HG02840 (cell line): ENCODE measurements around the gene CREM.

Experiments used
- ATAC-seq: cut with Tn5 transposase; IDR thresholded peaks from one replicate; pipeline ENCODE4 v1.9.1; 2021; ENCODE audit warnings: mild to moderate bottlenecking, moderate library complexity, moderate number of reproducible peaks; ENCODE audit not compliant: unreplicated experiment, low FRiP score

The CREM gene

DNA sequence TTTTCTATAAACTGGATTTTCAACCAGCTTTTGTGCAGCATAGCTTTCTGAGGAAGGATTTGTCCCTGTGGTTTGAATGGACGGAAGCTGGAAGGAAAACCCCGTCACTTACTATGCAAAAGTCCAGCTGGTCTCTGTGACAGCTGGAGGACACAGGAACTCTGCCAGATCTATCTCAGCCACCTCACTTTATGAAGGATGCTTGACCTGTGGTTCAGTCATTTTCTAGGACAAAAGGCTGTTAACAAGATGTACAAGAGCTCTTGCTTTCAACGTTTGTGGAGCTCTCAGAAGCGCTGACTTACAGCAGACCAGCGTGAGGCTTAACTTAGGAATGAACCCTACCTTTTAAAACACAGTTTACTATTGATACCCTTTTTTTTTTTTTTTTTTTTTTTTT is 90.8 kb downstream of the CREM start:
- no peak for ATAC-seq

DNA sequence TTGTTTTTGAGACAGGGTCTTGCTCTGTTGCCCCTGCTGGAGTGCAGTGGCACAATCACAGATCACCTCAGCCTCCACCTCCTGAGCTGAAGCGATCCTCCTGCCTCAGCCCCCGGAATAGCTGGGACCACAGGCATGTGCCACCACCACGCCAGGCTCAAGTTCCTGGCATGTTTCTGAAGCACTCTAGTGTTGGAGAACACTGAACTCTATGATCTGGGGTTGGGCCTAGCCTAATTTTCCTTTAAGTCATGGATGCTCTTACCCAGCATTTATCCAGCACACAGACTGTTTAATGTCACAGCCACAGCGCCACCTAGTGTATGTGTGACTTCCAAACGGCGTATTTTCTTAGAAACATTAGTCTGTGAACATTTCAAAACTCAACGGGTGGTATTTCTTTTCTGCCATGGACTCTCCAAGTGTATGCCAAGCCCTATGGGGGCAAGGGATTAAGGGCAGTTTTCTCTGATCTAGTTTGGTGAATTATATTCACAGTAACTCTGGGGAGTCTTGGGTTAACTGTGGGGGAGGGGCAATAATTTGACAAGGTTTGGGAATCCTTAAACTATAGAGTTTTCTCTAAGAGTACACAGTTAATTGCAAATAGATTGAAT is 91.8 kb downstream of the CREM start:
- ATAC-seq: peak; percentile 76

DNA sequence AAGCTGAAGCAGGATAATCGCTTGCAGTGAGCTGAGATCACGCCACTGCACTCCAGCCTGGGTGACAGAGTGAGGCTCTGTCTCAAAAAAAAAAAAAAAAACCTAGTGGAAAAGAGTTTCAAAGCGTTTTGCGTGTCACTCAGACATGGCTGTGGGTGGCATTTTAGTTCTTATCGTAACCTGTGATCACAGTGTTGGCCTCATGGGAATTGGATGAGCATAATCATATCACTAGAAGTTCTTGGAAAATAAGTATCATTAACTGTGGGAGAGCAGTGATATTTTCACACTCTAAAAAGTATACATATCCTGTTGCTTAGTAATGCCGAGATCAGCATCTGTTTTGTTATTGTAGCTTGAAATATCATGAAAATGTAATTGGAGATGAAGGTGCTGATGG is 92.6 kb downstream of the CREM start:
- ATAC-seq: no peak

DNA sequence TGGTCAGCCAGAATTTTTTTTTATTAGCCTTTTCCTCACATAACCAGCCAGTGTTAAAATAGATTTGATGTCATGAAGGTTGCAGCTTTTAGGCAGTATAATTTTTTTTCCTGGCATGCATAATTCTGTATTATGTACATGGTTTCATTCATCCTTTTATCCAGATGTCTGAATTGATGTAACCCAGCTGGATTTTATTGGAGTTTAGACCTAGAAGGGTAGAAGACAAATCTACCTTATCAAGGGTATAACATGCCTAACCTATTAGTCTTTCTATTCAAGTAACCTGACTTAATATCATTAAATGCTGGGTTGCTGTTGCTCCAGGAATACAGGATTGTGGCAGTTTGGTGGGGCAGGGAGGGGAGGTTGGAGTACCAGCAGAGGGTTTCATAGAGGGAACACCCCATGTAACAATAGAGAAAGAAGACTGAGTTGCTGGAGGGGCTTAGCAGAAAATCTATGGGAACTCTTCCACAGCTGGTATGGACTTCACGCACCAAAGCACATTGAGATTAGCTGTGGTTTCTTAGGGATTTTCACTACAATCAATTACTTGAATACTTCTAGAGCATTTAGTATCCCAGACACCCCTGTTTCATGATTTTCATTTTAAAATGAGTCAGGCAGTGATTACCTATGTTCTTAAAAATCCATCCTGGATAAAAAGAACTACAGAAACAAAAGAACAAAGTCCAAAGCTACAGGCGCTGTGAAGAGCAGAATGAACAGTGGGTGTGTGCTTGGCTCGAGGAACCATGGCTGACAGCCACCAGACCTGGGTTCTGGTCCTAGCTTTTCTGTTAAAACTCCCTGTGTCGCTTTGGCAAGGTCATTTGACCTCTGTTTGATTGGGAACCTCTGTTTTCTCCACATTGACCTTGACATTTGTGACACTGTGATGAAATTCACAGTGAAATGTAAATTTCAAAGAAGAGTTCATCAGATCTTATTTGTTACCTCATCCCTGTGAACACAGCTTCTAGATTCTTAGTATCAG is 93.5 kb downstream of the CREM start:
- no peak for ATAC-seq

DNA sequence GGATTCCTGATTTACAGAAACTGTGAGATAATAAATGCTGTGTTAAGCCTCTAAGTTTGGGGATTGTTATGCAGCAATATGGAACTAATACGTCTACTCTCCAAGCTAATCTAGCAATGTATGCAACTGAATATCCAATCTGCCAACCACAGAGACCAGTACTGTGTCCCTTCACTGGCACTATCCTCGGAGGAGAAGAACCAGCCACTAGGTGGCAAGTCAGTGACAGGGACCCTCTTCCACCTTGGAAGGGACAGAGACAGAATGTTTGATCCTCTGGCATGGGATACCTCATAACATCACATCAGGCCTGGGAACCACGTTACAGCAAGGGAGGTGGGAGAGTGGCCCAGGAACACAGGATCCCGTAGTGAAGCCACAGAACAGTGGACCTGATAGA is 96.4 kb downstream of the CREM start:
- no peak for ATAC-seq

DNA sequence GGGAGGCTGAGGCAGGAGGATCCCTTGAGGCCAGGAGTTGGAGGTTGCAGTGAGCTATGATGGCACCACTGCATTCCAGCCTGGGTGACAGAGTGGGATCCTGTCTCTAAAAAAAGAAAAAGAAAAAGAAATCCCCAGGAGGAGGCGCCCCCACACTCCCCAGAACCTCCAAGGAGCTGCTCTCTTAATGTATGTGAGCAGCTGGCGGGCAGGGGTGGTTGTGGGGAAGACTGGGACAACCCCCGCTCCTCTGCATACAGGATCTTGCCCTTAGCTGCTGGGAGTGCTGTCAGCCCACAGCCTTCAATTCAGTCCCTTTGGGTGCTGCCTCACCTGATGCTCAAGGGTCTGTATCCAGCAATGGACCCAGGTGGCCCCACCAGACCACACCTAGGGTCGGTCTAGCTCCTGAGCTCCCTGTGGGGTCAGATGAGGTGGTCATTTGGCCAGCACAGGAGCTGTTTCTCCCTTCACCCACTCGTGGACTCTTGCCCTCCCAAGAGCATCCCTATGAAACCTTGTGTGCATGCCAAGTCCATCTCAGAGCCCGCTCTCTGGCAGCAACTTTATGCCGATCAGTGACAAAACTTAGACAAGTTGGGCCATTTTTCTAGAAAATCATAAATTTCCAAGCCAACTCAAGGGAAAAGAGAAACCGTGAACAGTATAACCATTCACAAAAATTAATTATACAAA is 97.5 kb downstream of the CREM start:
- no peak for ATAC-seq

DNA sequence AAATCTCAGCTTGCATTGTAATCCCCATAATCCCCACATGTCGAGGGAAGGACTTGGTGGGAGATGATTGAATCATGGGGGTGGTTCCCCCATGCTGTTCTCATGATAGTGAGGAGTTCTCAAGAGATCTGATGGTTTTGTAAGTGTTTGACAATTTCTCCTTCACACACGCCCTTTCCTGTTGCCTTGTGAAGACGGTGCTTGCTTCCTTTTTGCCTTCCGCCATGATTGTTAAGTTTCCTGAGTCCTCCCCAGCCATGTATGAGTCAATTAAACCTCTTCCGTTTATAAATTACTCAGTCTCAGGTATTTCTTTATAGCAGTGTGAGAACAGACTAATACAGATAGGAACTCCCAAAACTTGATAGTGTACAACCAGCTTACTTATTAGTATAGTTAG is 98.6 kb downstream of the CREM start:
- ATAC-seq: no peak

DNA sequence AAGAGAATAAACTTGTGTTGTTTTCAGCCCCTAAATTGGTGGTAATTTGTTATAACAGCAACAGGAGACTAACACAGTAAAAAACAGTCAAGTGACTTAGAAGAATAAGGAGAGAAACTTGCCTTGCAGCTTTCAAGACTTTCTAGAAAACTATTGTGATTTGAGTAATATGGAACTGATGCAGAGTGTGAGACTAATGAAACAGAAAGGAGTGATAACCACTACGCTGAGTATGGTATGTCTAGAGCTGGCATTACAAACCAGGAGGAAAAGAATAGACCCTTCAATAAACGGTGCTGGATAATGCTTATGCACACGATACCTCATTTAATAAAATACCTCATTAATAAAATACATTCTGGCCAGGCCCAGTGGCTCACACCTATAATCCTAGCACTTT is 99.9 kb downstream of the CREM start:
- ATAC-seq: no peak

DNA sequence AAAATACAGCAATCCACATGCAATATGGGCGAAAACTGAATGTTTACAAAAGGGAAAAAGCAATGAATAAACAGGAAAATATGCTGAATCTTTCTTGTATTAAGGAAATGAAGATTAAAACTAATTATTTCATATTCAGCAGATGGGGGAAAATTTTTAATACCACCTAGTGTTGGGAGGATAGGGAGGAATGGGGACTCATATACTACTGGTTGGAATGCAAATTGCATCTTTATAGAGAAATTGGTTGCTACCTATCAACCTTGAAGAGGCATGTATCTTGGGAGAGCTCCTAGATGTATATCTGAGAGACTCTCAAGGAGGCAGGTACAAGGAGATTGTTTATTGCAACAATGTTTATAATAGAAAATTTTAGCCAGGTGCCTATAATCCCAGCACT is 101.4 kb downstream of the CREM start:
- ATAC-seq: no peak

DNA sequence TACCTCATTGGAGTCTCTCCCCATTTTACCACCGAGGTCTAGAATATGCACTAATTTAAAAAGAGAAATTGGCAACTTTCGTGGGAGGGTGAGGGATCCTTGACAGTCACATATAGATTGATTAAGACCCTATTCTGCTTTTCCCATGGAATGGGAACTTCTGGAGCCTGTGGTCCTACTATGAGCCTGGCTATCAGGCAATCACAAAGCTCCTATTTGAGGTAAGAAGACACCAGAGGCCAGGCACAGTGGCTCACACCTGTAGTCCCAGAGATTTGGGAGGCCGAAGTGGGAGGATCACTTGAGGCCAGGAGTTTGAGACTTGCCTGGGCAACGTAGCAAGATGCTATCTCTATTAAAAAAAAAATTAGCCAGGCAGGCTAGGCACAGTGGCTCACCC is 105.0 kb downstream of the CREM start:
- no peak for ATAC-seq

DNA sequence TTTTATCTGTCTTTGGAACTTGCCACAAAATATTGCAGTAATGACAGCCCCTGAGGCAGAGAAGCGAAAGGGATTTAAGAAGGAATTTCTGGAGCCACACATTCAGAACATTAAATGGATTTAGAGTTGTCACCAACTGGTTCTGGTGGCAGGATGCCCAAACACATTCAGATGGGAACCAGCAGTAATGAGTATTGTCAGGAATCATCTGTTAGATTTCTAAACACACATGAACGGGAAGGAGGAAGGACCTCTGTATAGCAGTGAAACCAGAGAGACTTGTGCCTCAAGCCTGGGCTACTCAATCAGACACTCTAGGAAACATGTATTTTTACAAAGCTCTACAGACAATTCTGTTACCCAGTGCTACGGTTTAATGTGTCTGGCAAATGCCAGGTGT is 105.9 kb downstream of the CREM start:
- no peak for ATAC-seq

DNA sequence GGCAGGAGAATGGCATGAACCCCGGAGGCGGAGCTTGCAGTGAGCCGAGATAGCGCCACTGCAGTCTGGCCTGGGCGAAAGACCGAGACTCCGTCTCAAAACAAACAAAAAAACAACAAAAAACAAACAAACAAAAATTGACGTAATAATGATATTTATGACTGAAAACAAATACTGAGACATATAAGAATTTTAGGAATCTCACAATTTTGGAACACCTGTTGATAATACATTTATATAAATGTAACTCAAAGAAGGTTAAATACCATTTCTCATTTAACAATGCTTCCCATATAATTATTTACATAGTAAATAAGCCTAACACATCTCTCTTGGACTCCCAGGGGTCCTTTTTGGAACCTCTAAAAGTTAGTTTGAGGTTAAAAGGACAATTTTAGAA is 107.4 kb downstream of the CREM start:
- ATAC-seq: no peak

DNA sequence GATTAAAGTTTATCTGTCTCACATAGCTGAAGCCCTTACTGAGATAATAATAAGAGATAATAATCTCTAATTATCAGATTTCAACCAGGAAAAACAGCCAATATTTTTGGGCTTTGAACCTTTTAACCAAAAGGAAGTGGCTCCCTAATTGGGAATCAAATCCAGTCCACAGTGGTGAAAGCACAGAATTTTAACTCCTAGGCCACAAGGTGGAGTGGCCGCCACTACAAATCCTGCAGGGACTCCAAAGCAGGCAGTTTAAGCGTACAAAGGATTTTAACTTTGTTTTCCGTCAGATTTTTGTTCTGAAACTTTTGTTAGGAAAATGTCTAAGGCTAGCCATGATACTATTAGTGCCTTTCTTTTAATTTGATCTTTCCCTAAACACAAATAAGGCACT is 110.1 kb downstream of the CREM start:
- ATAC-seq: no peak

DNA sequence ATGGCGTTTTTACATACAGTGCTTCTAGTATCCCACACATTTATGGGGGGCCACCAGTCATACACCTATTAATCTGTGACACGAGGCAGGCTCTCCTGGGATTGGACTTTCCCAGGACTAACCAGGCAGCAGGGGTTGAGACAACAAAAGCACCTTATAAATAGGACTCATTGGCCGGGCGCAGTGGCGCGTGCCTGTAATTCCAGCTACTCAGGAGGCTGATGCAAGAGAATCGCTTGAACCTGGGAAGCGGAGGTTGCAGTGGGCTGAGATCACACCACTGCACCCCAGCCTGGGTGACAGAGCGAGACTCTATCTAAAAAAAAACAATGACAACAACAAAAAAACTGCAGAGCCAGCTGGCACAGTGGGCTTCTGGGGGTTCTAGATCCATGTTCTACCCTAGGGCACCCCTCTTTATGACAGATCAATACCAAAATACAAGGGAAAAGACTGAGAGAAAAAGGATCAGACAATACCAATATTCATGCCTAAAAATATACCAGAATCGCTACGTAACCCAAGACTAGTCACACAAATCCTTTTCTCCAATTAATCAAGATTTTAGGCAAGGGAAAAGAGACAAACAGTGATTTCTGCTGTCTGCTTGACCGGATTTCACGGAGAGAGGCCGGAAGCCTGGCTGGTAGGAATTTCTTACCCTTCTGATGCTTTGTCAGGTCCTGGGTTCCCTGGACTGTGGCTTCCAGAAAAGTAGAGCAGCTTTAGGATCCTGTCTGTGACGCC is 111.3 kb downstream of the CREM start:
- ATAC-seq: no peak

DNA sequence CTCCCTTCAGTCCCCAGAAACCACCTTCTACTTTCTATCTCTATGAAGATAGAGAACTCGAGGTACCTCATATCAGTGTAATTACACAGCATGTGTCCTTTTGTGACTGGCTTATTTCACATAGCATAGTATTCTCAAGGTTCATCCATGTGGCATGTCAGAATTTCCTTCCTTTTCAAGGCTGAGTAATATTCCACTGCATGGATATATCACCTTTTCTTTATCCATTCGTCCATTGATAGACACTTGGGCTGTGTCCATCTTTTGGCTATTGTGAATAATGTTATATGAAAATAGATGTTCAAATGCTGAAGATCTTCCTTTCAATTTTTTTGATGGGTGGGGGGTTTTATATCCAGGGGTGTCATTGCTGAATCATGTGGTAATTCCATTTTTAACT is 117.9 kb downstream of the CREM start:
- ATAC-seq: no peak

DNA sequence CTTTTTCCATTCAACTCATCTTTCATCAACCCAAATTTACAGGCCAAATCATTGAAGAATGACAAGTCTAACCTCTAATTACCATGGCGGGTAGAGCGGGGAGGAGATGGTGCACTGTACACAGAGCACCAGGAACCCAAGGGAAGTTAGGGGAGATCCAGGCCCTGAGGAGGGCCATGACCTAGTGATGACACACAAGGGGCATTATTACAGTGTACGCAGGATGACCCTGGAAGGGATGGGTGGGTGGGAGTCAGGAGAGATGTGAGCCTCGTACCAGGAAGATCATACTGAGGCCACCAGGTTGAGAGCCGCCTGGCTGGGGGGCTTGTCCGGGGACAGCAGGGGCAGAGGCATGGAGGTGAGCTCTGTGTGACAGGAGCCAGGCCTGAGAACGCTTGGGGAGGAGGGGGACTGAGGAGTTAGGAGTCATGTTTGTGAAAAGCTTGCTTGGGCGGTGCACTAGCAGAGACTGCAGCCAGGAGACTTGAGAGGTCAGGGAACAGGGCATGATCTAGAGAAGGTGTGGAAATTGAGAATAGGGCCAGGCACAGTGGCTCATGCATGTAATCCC is 120.2 kb downstream of the CREM start:
- no peak for ATAC-seq

DNA sequence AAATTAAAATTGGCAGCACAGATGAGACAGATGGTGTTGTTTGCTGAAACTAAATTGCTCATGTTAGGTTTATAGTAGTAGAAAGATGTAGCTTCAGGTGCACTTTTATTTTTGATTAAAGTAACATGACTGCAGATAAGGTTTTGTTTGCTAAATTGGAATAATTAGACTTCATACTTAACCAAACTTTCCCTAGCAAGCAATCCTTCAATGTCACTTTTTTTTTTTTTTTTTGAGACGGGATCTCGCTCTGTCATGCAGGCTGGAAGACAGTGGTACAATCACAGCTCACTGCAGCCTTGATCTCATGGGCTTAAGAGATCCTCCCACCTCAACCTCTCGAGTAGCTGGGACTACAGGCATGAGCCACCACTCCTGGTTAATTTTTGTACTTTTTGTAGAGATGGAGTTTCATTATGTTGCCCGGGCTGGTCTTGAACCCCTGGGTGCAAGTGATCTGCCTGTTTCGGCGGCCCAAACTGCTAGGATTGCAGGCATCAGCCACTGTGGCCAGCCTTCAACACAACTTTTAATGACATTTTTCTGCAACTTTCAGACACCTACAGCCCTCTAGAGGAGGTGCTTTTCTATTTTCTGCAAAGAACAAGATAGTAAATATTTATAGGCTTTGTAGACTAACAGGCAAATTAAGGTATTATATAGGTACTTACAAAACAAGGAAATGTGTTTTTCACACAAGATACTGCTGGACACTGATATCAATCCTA is 124.9 kb downstream of the CREM start:
- ATAC-seq: no peak

DNA sequence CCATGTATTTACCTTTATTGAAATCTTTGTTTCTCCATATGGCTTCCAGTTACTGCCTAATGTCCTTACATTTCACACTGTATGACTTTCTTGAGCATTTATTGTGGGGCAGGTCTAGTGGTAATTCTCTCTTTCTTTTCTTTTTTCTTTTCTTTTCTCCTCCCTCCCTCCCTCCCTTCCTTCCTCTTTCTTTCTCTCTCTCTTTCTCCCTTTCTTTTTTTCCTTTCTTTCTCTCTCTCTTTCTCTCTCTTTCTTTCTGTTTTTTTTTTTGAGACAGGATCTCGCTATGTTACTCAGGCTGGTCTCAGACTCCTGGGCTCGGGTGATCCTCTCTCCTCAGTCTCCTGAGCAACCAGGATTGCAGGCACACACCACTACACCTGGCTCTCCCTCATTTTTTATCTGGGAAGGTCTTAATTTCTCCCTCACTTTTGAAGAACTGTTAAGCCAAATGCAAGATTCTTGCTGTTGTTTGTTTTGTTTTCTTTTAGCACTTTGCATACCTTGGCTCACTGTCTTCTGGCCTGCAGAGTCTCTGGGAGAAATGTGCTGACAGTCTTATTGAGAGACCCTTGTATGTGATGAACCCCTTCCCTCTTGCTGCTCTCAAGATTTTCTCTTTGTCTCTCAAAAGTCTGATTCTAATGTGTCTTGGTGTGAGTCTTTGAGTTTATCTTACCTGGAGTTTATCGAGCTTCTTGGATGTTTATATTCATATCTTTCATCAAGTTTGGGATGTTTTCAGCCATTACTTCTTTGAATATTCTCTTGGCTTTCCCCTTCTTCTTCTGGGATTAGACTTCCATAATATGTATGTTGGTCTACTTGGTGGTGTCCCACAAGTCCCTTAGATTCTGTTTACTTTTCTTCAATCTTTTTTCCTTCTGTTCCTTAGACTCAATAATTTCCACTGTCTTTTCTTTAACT is 130.7 kb downstream of the CREM start:
- no peak for ATAC-seq
